H1 (cell line): Measurements from ENCODE around the gene SYMPK. TPM values are rescaled to one million over a fixed set of nuclear protein-coding genes. Genes with fewer than 3 reads are reported as not detected.

Experiments
- CTCF ChIP-seq, 3 experiments: IDR thresholded peaks; 1 replicate in 2 of 3; 2 replicates in 1 of 3; pipeline versions ENCODE4 v1.5.1 to v1.6.1; 2011; ENCODE audit warnings: low read length in 3 of 3, mild to moderate bottlenecking in 3 of 3, inconsistent platforms in 2 of 3, low read depth in 1 of 3, moderate library complexity in 1 of 3; ENCODE audit not compliant: insufficient read depth in 1 of 3; ENCODE audit errors: control extremely low read depth in 1 of 3
- KDM1A ChIP-seq: fragments of 200-600, 300-600 bp; sonication (generic); IDR thresholded peaks from 2 replicates; pipeline ENCODE4 v1.7.1; 2016; ENCODE audit warnings: mild to moderate bottlenecking, low read length, borderline replicate concordance
- polyA plus RNA-seq, 7 experiments: library from polyadenylated mRNA; depleted of rRNA in 3 of 7; stranded (reverse) in 5 of 7; unstranded in 2 of 7; fragments of >200 nt in 5 of 7; fragments of 200-250 nt in 2 of 7; gene quantifications; 1 replicate in 5 of 7; 2 replicates in 1 of 7; 4 replicates in 1 of 7; pipeline versions ENCODE4 v1.2.1 to v1.2.3, GENCODE V29; 2011 to 2013; ENCODE audit warnings: missing spikeins in 2 of 7, mixed read lengths in 2 of 7
- total RNA-seq: library from RNA; stranded (reverse); fragmentation: NEBNext Ultra II Directional; extraction: Animal tissue kit (Norgen Biotek cat#: 25700); gene quantifications from 2 replicates; pipeline ENCODE4 v1.2.1, GENCODE V29; 2021

The SYMPK gene
- total and polyA plus RNA-seq, 2 of the 8 experiments (the other 6 are each of a cell fraction or from before 2014, with no cell fraction given): 93.6 to 99.5 TPM

GRCh38 chr19:45873219-45873772, 10.3 kb upstream of the SYMPK start (continued):
- TF ChIP-seq CTCF (IDR thresholded peaks at IDR 0.05; ENCODE audit: control extremely low read depth in 1 of 3, insufficient read depth in 1 of 3, low read depth in 1 of 3, low read length in 3 of 3) (no peak), KDM1A (no peak)
